ENCODE measurements around the gene ZDHHC7.

- no peak for TF ChIP-seq SRF (IDR thresholded peaks at IDR 0.05; ENCODE audit: low read depth)
- TF ChIP-seq POLR2A (IDR thresholded peaks at IDR 0.05; ENCODE audit: borderline replicate concordance, extremely low read depth, insufficient read depth, insufficient read length) = no peak
- TF ChIP-seq CTCF (IDR thresholded peaks at IDR 0.05 in 2 of 3, conservative IDR thresholded peaks at IDR 0.05 in 1 of 3; ENCODE audit: borderline replicate concordance in 1 of 3, insufficient read depth in 1 of 3, low read depth in 2 of 3, low read length in 2 of 3) = no peak
- TF ChIP-seq ATF3 (IDR thresholded peaks at IDR 0.05) = no peak
These were observed 33.7 kb upstream of the ZDHHC7 start for GRCh38 chr16:85045077-85045476.
